GM19395 (cell line): ENCODE data around the gene UQCR11.
A peak's percentile ranks its signal among the peaks of the same experiment; 100 is the strongest.
"Not testable (repeated sequence)": the region's sequence is repeated elsewhere in the genome, so short reads cannot be mapped to it uniquely, and the experiment has no call there.

Source experiments
- ATAC-seq: cut with Tn5 transposase; IDR thresholded peaks from one replicate; pipeline ENCODE4 v1.9.1; 2021; ENCODE audit warnings: mild to moderate bottlenecking, moderate library complexity; ENCODE audit not compliant: unreplicated experiment

The UQCR11 gene

GRCh38 chr19:1605236-1606137 lies at the start of gene UQCR11:
TSS of gene UQCR11 (minus strand) at chr19:1605462. CDS start at chr19:1605409, 53 bp downstream.
- ATAC-seq = peak; percentile 81

- ATAC-seq = no peak
These were observed 49.0 kb upstream of the UQCR11 start for GRCh38 chr19:1654178-1654792.

DNA sequence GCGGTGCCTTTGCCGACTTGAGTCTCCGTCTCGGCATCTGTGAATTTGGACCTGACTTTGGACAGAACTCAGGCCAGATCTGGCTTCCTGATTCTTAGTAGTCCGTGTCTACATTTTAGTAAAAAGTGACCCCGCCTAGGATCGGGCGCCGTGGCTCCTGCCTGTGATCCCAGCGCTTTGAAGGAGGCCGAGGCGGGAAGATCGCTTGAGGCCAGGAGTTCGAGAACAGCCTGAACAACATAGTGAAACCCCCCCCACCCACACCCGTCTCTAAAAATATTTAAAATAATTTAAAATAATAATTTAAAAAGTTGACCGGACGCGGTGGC lies 48.0 kb upstream of the UQCR11 start:
- ATAC-seq = no peak

- ATAC-seq = peak; percentile 68
These were observed 47.4 kb upstream of the UQCR11 start, which contains the start of gene TCF3 for GRCh38 chr19:1652471-1653299. TSS of gene TCF3 (minus strand) at chr19:1652615. CDS start at chr19:1650248, 2,367 bp downstream.

- no peak for ATAC-seq
These were observed 46.5 kb upstream of the UQCR11 start for GRCh38 chr19:1651568-1652291.

DNA sequence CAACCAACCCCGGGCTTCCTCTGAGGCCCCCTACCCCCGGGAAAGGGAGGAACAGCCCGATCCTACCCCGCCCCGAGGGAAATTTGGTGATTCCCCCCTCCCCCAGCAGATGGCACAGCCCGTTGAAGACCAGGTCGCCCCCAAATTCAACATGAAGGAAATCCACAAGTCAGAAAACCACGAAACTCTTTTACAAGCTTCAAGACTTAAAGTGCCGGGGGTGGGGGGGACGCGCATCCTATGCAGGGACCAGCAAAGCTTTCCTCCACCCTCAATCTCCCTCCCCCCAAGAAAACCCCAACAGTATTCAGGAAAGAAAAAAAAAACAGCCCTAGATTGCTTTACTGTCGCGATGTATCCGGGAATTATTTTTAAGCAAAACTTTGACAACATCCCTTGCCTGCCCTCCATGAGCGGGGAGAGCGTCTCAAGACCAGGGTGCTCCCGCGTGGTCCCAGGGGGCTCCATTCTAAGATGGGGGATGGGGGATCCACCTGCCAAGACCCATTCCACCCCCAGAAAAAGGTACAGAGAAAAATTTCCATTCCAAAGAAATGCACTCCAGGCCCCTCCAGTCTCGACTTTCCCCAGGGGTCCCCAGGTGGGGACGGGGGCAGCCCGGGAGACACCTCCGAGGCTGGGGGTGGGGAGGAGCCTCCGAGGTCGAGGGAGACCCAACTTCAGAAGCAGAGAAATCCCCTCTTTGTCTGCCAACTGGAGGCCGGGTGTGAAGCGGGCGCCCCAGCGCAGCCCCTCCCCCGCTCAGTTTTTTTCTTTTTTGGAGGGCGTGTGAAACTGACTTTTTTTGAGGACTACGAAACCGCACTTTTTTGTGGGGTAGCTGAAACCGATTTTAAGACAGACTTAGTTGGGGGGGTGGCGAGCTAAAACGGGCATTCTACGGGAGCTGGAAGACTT lies 45.6 kb upstream of the UQCR11 start:
- no peak for ATAC-seq

- ATAC-seq = no peak
These were observed 44.7 kb upstream of the UQCR11 start for GRCh38 chr19:1649706-1650649.

GRCh38 chr19:1648920-1649541 lies 43.8 kb upstream of the UQCR11 start:
- no peak for ATAC-seq

DNA sequence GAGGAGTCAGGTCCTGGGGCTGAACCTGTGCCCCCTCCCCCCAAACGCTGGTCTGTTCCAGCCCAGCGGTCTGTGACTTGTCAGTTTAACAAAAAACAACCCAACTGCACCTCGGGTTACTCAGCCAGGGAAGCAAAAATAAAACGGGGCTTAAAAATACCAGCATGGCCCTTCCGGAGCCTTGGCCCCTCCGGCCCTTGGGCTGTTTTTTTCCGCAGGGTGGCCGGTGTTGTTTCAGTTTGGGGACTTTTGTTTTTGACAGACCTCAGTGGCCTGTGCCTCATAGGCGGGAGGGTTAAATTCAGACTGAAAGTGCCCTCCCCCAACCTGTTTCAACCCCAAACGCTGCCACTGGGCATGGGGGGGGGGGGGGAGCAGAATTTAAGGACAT lies 43.2 kb upstream of the UQCR11 start:
- no peak for ATAC-seq

DNA sequence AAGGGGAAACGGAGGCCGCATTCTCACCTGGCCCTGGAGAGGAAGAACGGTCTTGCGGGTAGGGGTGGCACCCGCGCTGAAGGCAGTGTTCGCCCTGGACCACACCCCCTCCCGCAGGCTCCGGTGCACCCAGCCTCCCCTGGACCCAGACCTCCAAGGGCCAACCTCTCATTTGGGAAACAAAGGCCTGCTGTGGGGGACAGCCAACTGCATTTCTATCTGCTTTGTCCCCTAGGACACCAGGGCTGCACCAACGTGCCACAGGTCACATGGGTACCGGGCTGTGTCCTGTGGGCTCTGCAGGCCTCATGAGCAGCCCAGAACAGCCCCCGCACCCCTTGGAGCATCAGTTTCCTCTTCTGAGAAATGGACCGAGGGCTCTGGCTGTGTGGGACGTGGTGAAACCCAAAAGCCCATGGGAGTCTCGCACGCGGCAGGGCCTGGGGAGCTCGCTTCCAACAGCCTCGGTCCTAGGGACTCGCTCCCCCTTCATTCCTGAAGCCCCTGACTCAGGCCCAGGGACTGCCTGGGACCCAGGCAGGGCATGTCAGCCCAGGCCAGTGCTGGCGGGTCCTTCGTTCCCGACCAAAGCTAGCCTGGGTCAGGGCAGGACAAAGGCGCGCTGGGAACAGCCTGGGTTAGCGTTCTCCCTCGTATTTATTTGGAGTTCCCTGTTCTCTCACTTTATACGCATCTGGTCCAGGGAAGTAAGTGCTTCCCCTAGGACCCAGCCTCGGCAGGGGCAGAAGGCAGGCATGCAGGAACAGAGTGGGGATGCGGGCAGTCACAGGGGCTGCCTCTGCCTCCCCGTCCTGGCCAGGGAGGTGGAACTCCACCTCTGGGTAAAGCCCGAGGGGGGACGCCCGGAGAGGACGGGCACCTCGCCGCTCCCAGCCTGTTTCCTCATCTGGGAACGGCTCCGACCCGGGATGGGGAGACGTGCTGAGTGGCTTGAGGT lies 42.5 kb upstream of the UQCR11 start:
- no peak for ATAC-seq

GRCh38 chr19:1646659-1647453 lies 41.6 kb upstream of the UQCR11 start:
- no peak for ATAC-seq

GRCh38 chr19:1646149-1646548 lies 40.9 kb upstream of the UQCR11 start:
- ATAC-seq = no peak

DNA sequence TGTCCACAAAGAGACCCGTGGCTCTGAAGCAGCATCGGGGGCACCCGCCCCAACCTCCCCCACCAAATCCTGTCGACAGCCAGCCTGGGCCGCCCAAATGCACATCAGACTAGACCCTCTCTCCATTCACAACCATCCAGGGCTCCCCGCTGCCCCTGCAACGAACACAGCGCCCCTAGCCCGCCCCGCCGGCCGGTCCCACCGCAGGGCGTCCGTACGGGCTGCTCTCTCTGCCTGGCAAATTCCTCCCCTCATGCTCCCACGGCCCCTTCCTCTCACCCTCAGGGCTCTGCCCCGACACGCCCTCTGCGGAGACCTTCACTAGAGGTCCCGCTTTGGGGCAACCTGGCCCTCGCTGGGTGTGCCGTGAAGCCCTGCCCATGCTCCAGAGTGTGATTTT lies 40.0 kb upstream of the UQCR11 start:
- ATAC-seq = no peak

DNA sequence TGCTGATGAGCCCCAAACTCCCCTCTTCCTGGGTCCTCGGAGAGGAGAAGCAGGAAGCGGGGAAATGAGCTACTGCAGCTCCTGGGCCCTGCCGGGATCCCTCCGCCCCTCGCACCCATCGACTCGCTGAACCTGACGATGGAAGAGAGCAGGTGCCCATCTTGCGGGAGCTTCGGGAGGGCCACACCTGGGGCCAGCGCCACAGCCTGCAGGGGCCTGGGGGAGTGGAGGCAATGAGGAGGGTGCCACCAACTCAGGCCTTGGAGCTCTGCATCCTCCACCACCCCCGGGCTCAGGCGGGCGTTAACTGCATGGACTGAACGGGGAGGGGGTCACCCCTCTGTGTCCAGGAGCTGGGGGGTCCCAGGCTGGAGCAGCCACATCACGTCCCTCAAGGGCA lies 38.8 kb upstream of the UQCR11 start:
- ATAC-seq = no peak

DNA sequence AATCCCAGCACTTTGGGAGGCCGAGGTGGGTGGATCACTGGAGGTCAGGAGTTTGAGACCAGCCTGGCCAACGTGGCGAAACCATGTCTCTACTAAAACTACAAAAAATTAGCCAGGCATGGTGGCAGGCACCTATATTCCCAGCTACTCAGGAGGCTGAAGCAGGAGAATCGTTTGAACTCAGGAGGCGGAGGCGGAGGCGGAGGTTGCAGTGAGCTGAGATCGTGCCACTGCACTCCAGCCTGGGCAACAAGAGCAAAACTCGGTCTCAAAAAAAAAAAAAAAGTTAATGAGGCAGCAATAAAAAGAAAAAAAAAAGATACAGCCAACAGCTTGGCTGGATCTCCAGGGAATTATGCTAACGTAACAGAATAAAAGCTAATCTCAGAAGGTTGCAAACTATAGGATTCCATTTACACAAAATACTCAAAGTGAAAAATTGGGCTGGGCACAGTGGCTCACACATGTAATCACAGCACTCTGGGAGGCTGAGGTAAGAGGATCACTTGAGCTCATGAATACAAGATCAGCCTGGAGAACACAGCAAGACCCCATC lies 35.7 kb upstream of the UQCR11 start:
- ATAC-seq = not testable (repeated sequence)
